H1 (cell line): ENCODE measurements around the gene TTC34. TPM values are rescaled to one million over a fixed set of nuclear protein-coding genes. Genes with fewer than 3 reads are reported as not detected.

Experiments
- CTCF ChIA-PET: fragments of 300-600 bp; sonication (Branson Sonifier 250); formaldehyde crosslinking; loops from one replicate; lab custom pipeline; 2021; ENCODE audit not compliant: partially characterized antibody; lab: Charles Lee
- POLR2A ChIA-PET: fragments of 300-600 bp; sonication (Branson Sonifier 250); formaldehyde crosslinking; loops from one replicate; lab custom pipeline; 2021; ENCODE audit warnings: inconsistent platforms; ENCODE audit not compliant: partially characterized antibody; lab: Charles Lee
- DNase-seq, 2 experiments: peaks; one replicate each; pipeline versions ENCODE4 v3.0.0 to v3.0.0-alpha.2; 2010 to 2022; ENCODE audit warnings: low spot score in 2 of 2, low read depth in 1 of 2, mixed read lengths in 1 of 2
- FAIRE-seq: peaks from 2 replicates; lab custom pipeline; 2011; peaks lifted over from hg19 to GRCh38; lab: Jason Lieb, UNC
- H2AFZ ChIP-seq: 2 replicates; pipeline ENCODE4 v1.8.1; 2012; ENCODE audit warnings: low read length, inconsistent platforms
- H2AK5ac ChIP-seq: 2 replicates; pipeline ENCODE4 v1.6.1; 2013; ENCODE audit warnings: low read depth, low read length
- H2BK120ac ChIP-seq: replicated peaks from 2 replicates; pipeline ENCODE3; 2013; ENCODE audit warnings: low read depth, low read length, inconsistent platforms
- H2BK12ac ChIP-seq: 2 replicates; pipeline ENCODE4 v1.6.1; 2013; ENCODE audit warnings: low read depth, low read length
- H2BK15ac ChIP-seq: 2 replicates; pipeline ENCODE4 v1.6.1; 2013; ENCODE audit warnings: low read length
- H2BK20ac ChIP-seq: 2 replicates; pipeline ENCODE4 v1.6.1; 2013; ENCODE audit warnings: low read length
- H2BK5ac ChIP-seq: 2 replicates; pipeline ENCODE4 v1.6.1; 2013; ENCODE audit warnings: low read depth, low read length
- H3K14ac ChIP-seq: 2 replicates; pipeline ENCODE4 v1.6.1; 2013; ENCODE audit warnings: inconsistent platforms; ENCODE audit not compliant: insufficient read length
- H3K18ac ChIP-seq: 2 replicates; pipeline ENCODE4 v1.6.1; 2013; ENCODE audit warnings: low read length; ENCODE audit errors: extremely low read depth
- H3K23ac ChIP-seq: 2 replicates; pipeline ENCODE4 v1.6.1; 2013; ENCODE audit warnings: inconsistent platforms; ENCODE audit not compliant: insufficient read length
- H3K23me2 ChIP-seq: 2 replicates; pipeline ENCODE4 v1.6.1; 2013; ENCODE audit warnings: low read depth, low read length
- H3K27ac ChIP-seq: 2 replicates; pipeline ENCODE4 v1.6.1; 2011; ENCODE audit warnings: low read depth, low read length, inconsistent platforms
- H3K27me3 ChIP-seq, 4 experiments: replicated peaks in 1 of 4; 1 replicate in 1 of 4; 2 replicates in 3 of 4; pipeline versions ENCODE4 v1.6.1 to v1.8.1; 2011 to 2013; ENCODE audit warnings: low read length in 3 of 4, mild to moderate bottlenecking in 3 of 4, inconsistent platforms in 2 of 4, mixed read lengths in 2 of 4, moderate library complexity in 1 of 4; ENCODE audit not compliant: control insufficient read depth in 3 of 4, insufficient read depth in 3 of 4; ENCODE audit errors: extremely low read depth in 1 of 4
- H3K36me3 ChIP-seq, 4 experiments: 2 replicates each; pipeline versions ENCODE4 v1.6.1 to v1.8.1; 2011 to 2013; ENCODE audit warnings: mild to moderate bottlenecking in 4 of 4, low read length in 3 of 4, moderate library complexity in 2 of 4, control low read depth in 1 of 4, inconsistent platforms in 1 of 4; ENCODE audit not compliant: insufficient read depth in 4 of 4, control insufficient read depth in 2 of 4
- H3K4ac ChIP-seq: replicated peaks from 2 replicates; pipeline ENCODE3; 2013; ENCODE audit warnings: low read length, low read depth, mixed read lengths, inconsistent platforms; ENCODE audit not compliant: insufficient read length
- H3K4me1 ChIP-seq, 4 experiments: replicated peaks in 1 of 4; 1 replicate in 1 of 4; 2 replicates in 3 of 4; pipeline versions ENCODE4 v1.6.1 to v1.8.1; 2011 to 2013; ENCODE audit warnings: low read length in 3 of 4, inconsistent platforms in 2 of 4, mixed read lengths in 1 of 4; ENCODE audit not compliant: insufficient read depth in 4 of 4, control insufficient read depth in 3 of 4
- H3K4me2 ChIP-seq, 2 experiments: 2 replicates each; pipeline versions ENCODE4 v1.6.1 to v1.8.1; 2011 to 2013; ENCODE audit warnings: low read depth in 2 of 2, low read length in 2 of 2, control low read depth in 1 of 2, inconsistent platforms in 1 of 2, mild to moderate bottlenecking in 1 of 2; ENCODE audit not compliant: insufficient read depth in 1 of 2
- H3K4me3 ChIP-seq, 4 experiments: fragments of 200-600, 300-600 bp in 1 of 4; sonication (generic), shearing (Covaris generic), sonication (Bioruptor Twin) in 1 of 4; 2 replicates each; pipeline versions ENCODE4 v1.5.1 to v1.8.1; 2011 to 2016; ENCODE audit warnings: low read length in 4 of 4, low read depth in 3 of 4, control low read depth in 2 of 4, inconsistent platforms in 2 of 4, mild to moderate bottlenecking in 2 of 4, mixed read lengths in 1 of 4, moderate library complexity in 1 of 4; ENCODE audit not compliant: insufficient read depth in 2 of 4; ENCODE audit errors: extremely low read depth in 1 of 4
- H3K56ac ChIP-seq: replicated peaks from 2 replicates; pipeline ENCODE3; 2013; ENCODE audit warnings: low read depth, mild to moderate bottlenecking, mixed read lengths, low read length, inconsistent platforms; ENCODE audit not compliant: insufficient read length
- H3K79me1 ChIP-seq: 2 replicates; pipeline ENCODE4 v1.6.1; 2013; ENCODE audit warnings: low read depth, low read length, control low read depth
- H3K79me2 ChIP-seq, 2 experiments: 2 replicates each; pipeline versions ENCODE4 v1.6.1 to v1.8.1; 2012 to 2013; ENCODE audit warnings: low read length in 2 of 2, mild to moderate bottlenecking in 2 of 2, inconsistent platforms in 1 of 2; ENCODE audit not compliant: insufficient read depth in 2 of 2, control insufficient read depth in 1 of 2
- H3K9ac ChIP-seq, 4 experiments: replicated peaks in 1 of 4; 1 replicate in 1 of 4; 2 replicates in 3 of 4; pipeline versions ENCODE4 v1.6.1 to v1.8.1; 2011 to 2013; ENCODE audit warnings: low read depth in 3 of 4, low read length in 3 of 4, control low read depth in 2 of 4, mild to moderate bottlenecking in 2 of 4, moderate library complexity in 2 of 4, inconsistent platforms in 1 of 4; ENCODE audit errors: extremely low read depth in 1 of 4
- H3K9me3 ChIP-seq, 2 experiments: 2 replicates each; pipeline versions ENCODE4 v1.6.1 to v1.8.1; 2012 to 2013; ENCODE audit warnings: mild to moderate bottlenecking in 2 of 2, moderate library complexity in 2 of 2, control low read depth in 1 of 2, inconsistent platforms in 1 of 2, low read depth in 1 of 2, low read length in 1 of 2, mixed read lengths in 1 of 2; ENCODE audit not compliant: insufficient read depth in 2 of 2
- H4K20me1 ChIP-seq, 2 experiments: replicated peaks in 1 of 2; 2 replicates each; pipeline versions ENCODE3 to v1.8.1; 2011 to 2013; ENCODE audit warnings: inconsistent platforms in 2 of 2, low read length in 2 of 2, mild to moderate bottlenecking in 1 of 2; ENCODE audit not compliant: insufficient read depth in 2 of 2, control insufficient read depth in 1 of 2
- H4K5ac ChIP-seq: 2 replicates; pipeline ENCODE4 v1.6.1; 2013; ENCODE audit warnings: low read length, low read depth, mixed read lengths, inconsistent platforms; ENCODE audit not compliant: insufficient read length
- H4K8ac ChIP-seq: 2 replicates; pipeline ENCODE4 v1.8.0; 2013; ENCODE audit warnings: mild to moderate bottlenecking, moderate library complexity, low read length, inconsistent platforms; ENCODE audit not compliant: insufficient read depth; ENCODE audit errors: extremely low read depth
- H4K91ac ChIP-seq: replicated peaks from 2 replicates; pipeline ENCODE3; 2013; ENCODE audit warnings: low read length, mixed read lengths, inconsistent platforms; ENCODE audit not compliant: insufficient read length
- ATF2 ChIP-seq: IDR thresholded peaks from 2 replicates; pipeline ENCODE4 v1.6.1; 2012; ENCODE audit warnings: low read length, inconsistent platforms
- ATF3 ChIP-seq: IDR thresholded peaks from 2 replicates; pipeline ENCODE4 v1.6.1; 2011; ENCODE audit warnings: low read depth, mild to moderate bottlenecking, low read length; ENCODE audit not compliant: insufficient read depth
- CREB1 ChIP-seq: IDR thresholded peaks from 2 replicates; pipeline ENCODE4 v1.6.1; 2012; ENCODE audit warnings: inconsistent platforms
- GABPA ChIP-seq: IDR thresholded peaks from 2 replicates; pipeline ENCODE4 v1.6.1; 2011; ENCODE audit warnings: mild to moderate bottlenecking, low read length, moderate library complexity, borderline replicate concordance; ENCODE audit not compliant: insufficient read depth
- JUND ChIP-seq: IDR thresholded peaks from 2 replicates; pipeline ENCODE4 v1.6.1; 2011; ENCODE audit warnings: mild to moderate bottlenecking, improper control_type of control experiment, low read length
- MAFK ChIP-seq: IDR thresholded peaks from 2 replicates; pipeline ENCODE4 v1.6.1; 2012; ENCODE audit warnings: low read depth, mild to moderate bottlenecking, improper control_type of control experiment, low read length
- NANOG ChIP-seq: IDR thresholded peaks from 2 replicates; pipeline ENCODE4 v1.6.1; 2011; ENCODE audit warnings: low read length, low read depth, mild to moderate bottlenecking, inconsistent platforms; ENCODE audit not compliant: insufficient read depth, poor library complexity, severe bottlenecking
- POLR2AphosphoS5 ChIP-seq: IDR thresholded peaks from 2 replicates; pipeline ENCODE4 v1.6.1; 2011; ENCODE audit warnings: low read depth, low read length
- SP2 ChIP-seq: IDR thresholded peaks from 2 replicates; pipeline ENCODE4 v1.6.1; 2012; ENCODE audit warnings: mild to moderate bottlenecking, low read length, inconsistent platforms
- SRF ChIP-seq: IDR thresholded peaks from 2 replicates; pipeline ENCODE4 v1.6.1; 2011; ENCODE audit warnings: mild to moderate bottlenecking, low read depth, low read length, moderate library complexity
- TBP ChIP-seq: IDR thresholded peaks from 2 replicates; pipeline ENCODE4 v1.6.1; 2011; ENCODE audit warnings: low read depth, low read length, improper control_type of control experiment
- TCF12 ChIP-seq: IDR thresholded peaks from 2 replicates; pipeline ENCODE4 v1.6.1; 2011; ENCODE audit warnings: low read depth, mild to moderate bottlenecking, low read length
- TEAD4 ChIP-seq: IDR thresholded peaks from 2 replicates; pipeline ENCODE4 v1.6.1; 2012; ENCODE audit warnings: low read depth, low read length, inconsistent platforms, mixed read lengths
- WGBS, 2 experiments: shearing (Covaris generic) in 1 of 2; methylation state at CpG; one replicate each; pipeline versions ENCODE4 v1.1.6 to v1.1.7; 2013 to 2015; ENCODE audit warnings: low lambda C conversion rate in 2 of 2, mixed read lengths in 2 of 2, inconsistent platforms in 1 of 2, low coverage in 1 of 2, missing lambda C conversion rate in 1 of 2; ENCODE audit not compliant: insufficient replicate concordance in 2 of 2, insufficient coverage in 1 of 2, insufficient read length in 1 of 2; ENCODE audit errors: extremely low coverage in 1 of 2, missing lambda C conversion rate in 1 of 2; 5-methylcytosine and 5-hydroxymethylcytosine counted together
- polyA plus RNA-seq, 7 experiments: library from polyadenylated mRNA; depleted of rRNA in 3 of 7; stranded (reverse) in 5 of 7; unstranded in 2 of 7; fragments of >200 nt in 5 of 7; fragments of 200-250 nt in 2 of 7; gene quantifications; 1 replicate in 5 of 7; 2 replicates in 1 of 7; 4 replicates in 1 of 7; pipeline versions ENCODE4 v1.2.1 to v1.2.3, GENCODE V29; 2011 to 2013; ENCODE audit warnings: missing spikeins in 2 of 7, mixed read lengths in 2 of 7
- total RNA-seq: library from RNA; stranded (reverse); fragmentation: NEBNext Ultra II Directional; extraction: Animal tissue kit (Norgen Biotek cat#: 25700); gene quantifications from 2 replicates; pipeline ENCODE4 v1.2.1, GENCODE V29; 2021

TTC34 gene
- total and polyA plus RNA-seq, 2 of the 8 experiments (the other 6 are each of a cell fraction or from before 2014, with no cell fraction given): 0.23 to 0.50 TPM

GRCh38 chr1:2595261-2595811, 206.2 kb downstream of the TTC34 start:
- no peak for FAIRE-seq
- POLR2A ChIA-PET: no interaction called here
- 84% methylated on average over 11 of the region's 19 CpGs; no CpG with 5 or more reads in 1 of the 2 experiments for WGBS, 2 experiments
- no peak for TF ChIP-seq CREB1
- no peak for TF ChIP-seq ATF3
- no peak for TF ChIP-seq NANOG
- TF ChIP-seq ATF2: no peak
- TF ChIP-seq TCF12: no peak
- TF ChIP-seq GABPA: no peak
- TF ChIP-seq MAFK: no peak
- no peak for TF ChIP-seq TEAD4
- no peak for TF ChIP-seq SP2
- TF ChIP-seq POLR2AphosphoS5: no peak
- no peak for TF ChIP-seq JUND
- no peak for TF ChIP-seq SRF
- TF ChIP-seq TBP: no peak

More at GRCh38 chr1:2595261-2595811, 206.2 kb downstream of the TTC34 start:
- Histone ChIP-seq H3K4ac (no peak overlapping the region), H3K79me1 (no peaks in the 10 kb centered on the region), H2AK5ac (no peak overlapping the region), H3K18ac (no peak overlapping the region), H4K91ac (no peak overlapping the region), H3K79me2 (no peaks in the 10 kb centered on the region), H3K36me3 (peaks cover 0 to 4% (median 0%) of the 10 kb centered on the region in 4 experiments; a peak in 1 of 8 replicates), H3K4me1 (no peaks in the 10 kb centered on the region), H3K23me2 (no peaks in the 10 kb centered on the region), H2AFZ (no peak overlapping the region), H3K56ac (no peak overlapping the region), H3K27me3 (no peaks in the 10 kb centered on the region), H2BK5ac (no peak overlapping the region), H4K20me1 (no peaks in the 10 kb centered on the region), H3K23ac (no peak overlapping the region), H4K5ac (no peak overlapping the region), H3K14ac (no peak overlapping the region), H4K8ac (no peak overlapping the region), H2BK15ac (no peak overlapping the region), H3K9me3 (peaks cover 0 to 12% of the 10 kb centered on the region in 2 experiments; a peak in 2 of 4 replicates), H3K9ac (no peak overlapping the region), H2BK12ac (no peak overlapping the region), H3K27ac (no peak overlapping the region), H2BK120ac (no peak overlapping the region), H3K4me3 (no peak overlapping the region), H3K4me2 (no peak overlapping the region), H2BK20ac (no peak overlapping the region)
- no peak for DNase-seq
- CTCF ChIA-PET: no interaction called here
